Calu3 (cell line): ENCODE results near the gene HSPA1B. TPM values are rescaled to one million over a fixed set of nuclear protein-coding genes. Genes with fewer than 3 reads are reported as not detected.
"Not testable (repeated sequence)": the region's sequence is repeated elsewhere in the genome, so short reads cannot be mapped to it uniquely, and the experiment has no call there.

Source experiments
- BruUV-seq: library from RNA; stranded (reverse); fragments of 400-500 nt; replicated peaks from 2 replicates; lab custom pipeline; 2021; lab: Mats Ljungman, UMichigan
- CTCF ChIA-PET: fragments of 300-600 bp; sonication (Branson Sonifier 250); formaldehyde crosslinking; loops from one replicate; lab custom pipeline; 2022; ENCODE audit warnings: antibody characterized with exemption; lab: Charles Lee
- DNase-seq: peaks from one replicate; pipeline ENCODE4 v3.0.0; 2022
- H3K27ac Mint-ChIP-seq: one replicate; pipeline ENCODE4 v1.8.0; 2022; ENCODE audit warnings: mixed read lengths; ENCODE audit not compliant: unreplicated experiment
- H3K27me3 Mint-ChIP-seq: one replicate; pipeline ENCODE4 v1.8.0; 2022; ENCODE audit warnings: mixed read lengths; ENCODE audit not compliant: unreplicated experiment
- H3K36me3 Mint-ChIP-seq: one replicate; pipeline ENCODE4 v1.8.0; 2022; ENCODE audit warnings: mild to moderate bottlenecking, moderate library complexity, mixed read lengths; ENCODE audit not compliant: insufficient read depth, unreplicated experiment
- H3K4me1 Mint-ChIP-seq: one replicate; pipeline ENCODE4 v1.8.0; 2022; ENCODE audit warnings: mild to moderate bottlenecking, low read depth, mixed read lengths; ENCODE audit not compliant: unreplicated experiment
- H3K4me3 Mint-ChIP-seq: one replicate; pipeline ENCODE4 v1.8.0; 2022; ENCODE audit warnings: mild to moderate bottlenecking, low read depth, moderate library complexity, mixed read lengths; ENCODE audit not compliant: unreplicated experiment
- H3K9me3 Mint-ChIP-seq: one replicate; pipeline ENCODE4 v1.8.0; 2022; ENCODE audit warnings: low read depth, mixed read lengths; ENCODE audit not compliant: unreplicated experiment
- intact Hi-C: fragments of 100-400 bp; cut with micrococcal nuclease; formaldehyde crosslinking; loops from one replicate; pipeline ENCODE4 v1.10.0; 2022; ENCODE audit not compliant: unreplicated experiment
- total RNA-seq: library from RNA; stranded (reverse); gene quantifications from 2 replicates; pipeline ENCODE4 v1.2.3, GENCODE V29; 2022
- TF ChIP-seq, protein P1 (sequence below): fragments of 200-600 bp; IDR thresholded peaks from one replicate; pipeline ENCODE4 v1.8.0; 2022; ENCODE audit warnings: antibody characterized with exemption; ENCODE audit not compliant: unreplicated experiment

The HSPA1B gene
- total RNA-seq, 1 experiment from 2014 or later: 705 TPM

DNA sequence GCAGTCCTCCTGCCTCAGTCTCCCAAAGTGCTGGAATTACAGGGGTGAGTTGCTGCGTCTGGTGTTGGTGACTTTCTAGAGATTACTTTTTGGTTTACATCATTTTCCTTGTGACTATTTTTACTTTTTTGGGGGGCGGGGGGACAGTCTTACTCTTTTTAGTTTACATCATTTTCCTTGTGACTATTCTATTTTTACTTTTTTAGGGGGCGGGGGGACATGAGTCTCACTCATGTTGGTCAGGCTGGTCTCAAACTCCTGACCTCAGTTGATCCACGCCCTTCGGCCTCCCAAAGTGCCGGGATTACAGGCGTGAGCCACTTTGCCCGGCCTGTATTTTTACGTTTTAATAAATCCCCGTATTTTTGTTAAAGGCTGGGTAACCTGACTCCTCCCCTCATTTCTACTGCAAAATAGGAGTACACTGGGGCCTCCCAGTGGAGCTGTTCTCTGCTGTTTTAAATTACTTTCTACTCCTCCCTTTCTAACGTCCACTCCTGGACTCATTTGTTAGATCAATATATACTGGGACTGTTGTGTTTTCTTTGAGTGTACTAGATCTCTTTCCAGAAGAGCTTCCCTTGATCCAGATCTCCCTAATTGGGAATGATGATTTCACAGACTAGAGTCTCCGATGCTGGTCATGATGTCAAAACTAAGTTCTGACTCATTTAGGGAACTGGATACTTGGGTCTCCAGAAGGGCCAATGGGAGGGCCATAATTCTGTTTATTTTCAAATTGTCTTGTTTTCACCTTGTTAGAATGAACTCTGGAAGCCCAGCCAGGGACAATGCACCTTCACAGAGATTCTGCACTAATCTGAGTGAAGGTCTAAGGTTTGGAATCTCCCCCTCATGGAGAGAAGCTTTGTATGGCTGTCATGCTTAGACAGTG is 9.2 kb downstream of the HSPA1B start:
- Mint-ChIP-seq H3K4me1 (peaks cover 39% of the 10 kb centered on the region), H3K27ac (peak overlapping the region; percentile 99), H3K4me3 (peak overlapping the region; percentile 89), H3K9me3 (no peaks in the 10 kb centered on the region), H3K27me3 (no peaks in the 10 kb centered on the region), H3K36me3 (peaks cover 100% of the 10 kb centered on the region)
- DNase-seq: no peak
- TF ChIP-seq, protein P1, sequence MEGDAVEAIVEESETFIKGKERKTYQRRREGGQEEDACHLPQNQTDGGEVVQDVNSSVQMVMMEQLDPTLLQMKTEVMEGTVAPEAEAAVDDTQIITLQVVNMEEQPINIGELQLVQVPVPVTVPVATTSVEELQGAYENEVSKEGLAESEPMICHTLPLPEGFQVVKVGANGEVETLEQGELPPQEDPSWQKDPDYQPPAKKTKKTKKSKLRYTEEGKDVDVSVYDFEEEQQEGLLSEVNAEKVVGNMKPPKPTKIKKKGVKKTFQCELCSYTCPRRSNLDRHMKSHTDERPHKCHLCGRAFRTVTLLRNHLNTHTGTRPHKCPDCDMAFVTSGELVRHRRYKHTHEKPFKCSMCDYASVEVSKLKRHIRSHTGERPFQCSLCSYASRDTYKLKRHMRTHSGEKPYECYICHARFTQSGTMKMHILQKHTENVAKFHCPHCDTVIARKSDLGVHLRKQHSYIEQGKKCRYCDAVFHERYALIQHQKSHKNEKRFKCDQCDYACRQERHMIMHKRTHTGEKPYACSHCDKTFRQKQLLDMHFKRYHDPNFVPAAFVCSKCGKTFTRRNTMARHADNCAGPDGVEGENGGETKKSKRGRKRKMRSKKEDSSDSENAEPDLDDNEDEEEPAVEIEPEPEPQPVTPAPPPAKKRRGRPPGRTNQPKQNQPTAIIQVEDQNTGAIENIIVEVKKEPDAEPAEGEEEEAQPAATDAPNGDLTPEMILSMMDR: no peak
- BruUV-seq: no TSS peak
- intact Hi-C loops: no loop called here
- CTCF ChIA-PET: interaction anchor here (0.6 to 1.5 kb wide), 4 partner anchors 9 to 910 kb away, joined by 3 to 9 read pairs (median 4); partner anchors contain the start of genes HSPA1B and MSH5

GRCh38 chr6:31837369-31838113 is 10.0 kb downstream of the HSPA1B start:
- Mint-ChIP-seq H3K4me1 (peaks cover 45% of the 10 kb centered on the region), H3K9me3 (no peaks in the 10 kb centered on the region), H3K36me3 (peaks cover 100% of the 10 kb centered on the region), H3K4me3 (peak overlapping the region; percentile 89), H3K27ac (peak overlapping the region; percentile 99), H3K27me3 (no peaks in the 10 kb centered on the region)
- BruUV-seq: no TSS peak
- no peak for DNase-seq
- CTCF ChIA-PET: interaction anchor here (0.6 to 1.6 kb wide), 5 partner anchors 10 to 198 kb away, joined by 3 to 6 read pairs (median 4); partner anchors contain the start of genes HSPA1B and NEU1
- TF ChIP-seq, protein P1: no peak
- intact Hi-C loops: no loop called here

- Mint-ChIP-seq H3K4me3 (peak overlapping the region; percentile 89), H3K36me3 (peaks cover 100% of the 10 kb centered on the region), H3K4me1 (peaks cover 45% of the 10 kb centered on the region)
- DNase-seq, H3K27ac Mint-ChIP-seq, BruUV-seq, H3K27me3 Mint-ChIP-seq, H3K9me3 Mint-ChIP-seq, intact Hi-C loops: not testable (repeated sequence)
- CTCF ChIA-PET: interaction anchor here (0.7 to 1.6 kb wide), 3 partner anchors 25 to 68 kb away, joined by 3 to 5 read pairs (median 4); partner anchors contain the start of gene NEU1
Observed at GRCh38 chr6:31838114-31838553, 10.6 kb downstream of the HSPA1B start.

DNA sequence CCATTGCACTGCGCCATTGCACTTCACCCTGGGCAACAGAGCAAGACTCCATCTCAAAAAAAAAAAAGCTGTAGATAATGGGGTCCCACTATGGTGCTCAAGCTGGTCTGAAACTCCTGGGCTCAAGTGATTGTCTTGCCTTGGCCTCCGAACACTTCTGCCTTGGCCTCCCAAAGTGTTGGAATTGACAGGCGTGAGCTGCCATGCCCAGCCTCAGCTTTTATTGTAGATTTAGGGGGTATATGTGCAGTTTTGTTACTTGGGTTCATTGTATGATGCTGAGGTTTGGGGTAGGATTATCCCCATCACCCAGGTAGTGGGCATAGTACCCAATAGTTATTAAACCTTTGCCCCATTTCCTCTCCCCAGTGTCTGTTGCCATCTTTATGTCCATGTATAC is 11.4 kb downstream of the HSPA1B start:
- BruUV-seq: no TSS peak
- TF ChIP-seq, protein P1: no peak
- DNase-seq: no peak
- Mint-ChIP-seq H3K27me3 (no peaks in the 10 kb centered on the region), H3K36me3 (peaks cover 100% of the 10 kb centered on the region), H3K9me3 (no peaks in the 10 kb centered on the region), H3K4me1 (peaks cover 44% of the 10 kb centered on the region), H3K27ac (peak overlapping the region; percentile 33), H3K4me3 (peak overlapping the region; percentile 89)
- CTCF ChIA-PET: interaction anchor here (0.6 to 1.6 kb wide), 4 partner anchors 24 to 69 kb away, joined by 3 to 5 read pairs (median 3); partner anchors contain the start of genes LSM2 and NEU1
- intact Hi-C loops: no loop called here

GRCh38 chr6:31839779-31840126 is 12.2 kb downstream of the HSPA1B start:
- H3K4me1 Mint-ChIP-seq: peaks cover 36% of the 10 kb centered on the region
- BruUV-seq, H3K9me3 Mint-ChIP-seq, intact Hi-C loops, H3K4me3 Mint-ChIP-seq, DNase-seq, H3K27me3 Mint-ChIP-seq: not testable (repeated sequence)
- CTCF ChIA-PET: interaction anchor here (0.9 kb wide), 1 partner anchor 23 kb away, joined by 3 read pairs; the partner anchor contains the start of gene NEU1
- H3K36me3 Mint-ChIP-seq: peaks cover 97% of the 10 kb centered on the region
- H3K27ac Mint-ChIP-seq: peak overlapping the region; percentile 33
